SK-N-MC (cell line): ENCODE results near the gene IZUMO1.

Experiments
- EZH2 ChIP-seq: fragments of 200-600 bp; sonication (generic); IDR thresholded peaks from one replicate; pipeline ENCODE4 v1.6.1; 2017; ENCODE audit warnings: antibody characterized with exemption
- FOXP2 ChIP-seq: optimal IDR thresholded peaks from 2 replicates; pipeline ENCODE3; 2011; ENCODE audit warnings: mild to moderate bottlenecking, moderate library complexity; ENCODE audit not compliant: insufficient read depth; ENCODE audit errors: extremely low read length, control extremely low read depth

- TF ChIP-seq FOXP2 = no peak
- TF ChIP-seq EZH2 = no peak
Observed at GRCh38 chr19:48795685-48796070, 49.0 kb upstream of the IZUMO1 start.
